ENCODE measurements around the gene BCL2L11. TPM values are rescaled to one million over a fixed set of nuclear protein-coding genes. Genes with fewer than 3 reads are reported as not detected.

BCL2L11 gene
- total and polyA plus RNA-seq, 9 of the 15 experiments (the other 6 are each of a cell fraction or from before 2014, with no cell fraction given) = 2.2 to 18.8 (median 5.0) TPM

DNA sequence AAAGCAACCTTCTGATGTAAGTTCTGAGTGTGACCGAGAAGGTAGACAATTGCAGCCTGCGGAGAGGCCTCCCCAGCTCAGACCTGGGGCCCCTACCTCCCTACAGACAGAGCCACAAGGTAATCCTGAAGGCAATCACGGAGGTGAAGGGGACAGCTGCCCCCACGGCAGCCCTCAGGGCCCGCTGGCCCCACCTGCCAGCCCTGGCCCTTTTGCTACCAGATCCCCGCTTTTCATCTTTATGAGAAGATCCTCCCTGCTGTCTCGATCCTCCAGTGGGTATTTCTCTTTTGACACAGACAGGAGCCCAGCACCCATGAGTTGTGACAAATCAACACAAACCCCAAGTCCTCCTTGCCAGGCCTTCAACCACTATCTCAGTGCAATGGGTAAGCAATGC lies 3.0 kb downstream of the BCL2L11 start (continued):
- no peak for TF ChIP-seq PHB (CRISPR knock-in tag; IDR thresholded peaks at IDR 0.05)

GRCh38 chr2:111126581-111126980 lies 5.9 kb downstream of the BCL2L11 start:
- H3K9me3 ChIP-seq (replicated peaks; ENCODE audit: control insufficient read depth, insufficient read depth, low read depth, low read length) = no peaks in the 10 kb centered on the region
- H3K4me3 ChIP-seq = no peak overlapping the region
- FAIRE-seq (no peak), DNase-seq (ENCODE audit: extremely low read depth in 1 of 4, low spot score in 3 of 4) (no peak), ATAC-seq (no peak)
- H3K9ac ChIP-seq (ENCODE audit: insufficient read depth in 1 of 2, low read depth in 2 of 2, low read length in 2 of 2) = no peak overlapping the region
- H3K27me3 ChIP-seq (ENCODE audit: control insufficient read depth in 2 of 2, insufficient read depth in 2 of 2, low read length in 2 of 2) = no peaks in the 10 kb centered on the region
- H3K9me1 ChIP-seq (ENCODE audit: control insufficient read depth, insufficient read depth, low read length) = no peaks in the 10 kb centered on the region
- peaks cover 4 to 21% of the 10 kb centered on the region in 2 experiments; a peak in 4 of 5 replicates for H3K4me1 ChIP-seq (replicated peaks in 1 of 2; ENCODE audit: control insufficient read depth in 2 of 2, insufficient read depth in 2 of 2, low read length in 2 of 2)
- no peak overlapping the region for H2AFZ ChIP-seq (ENCODE audit: low read depth, low read length)
- no TSS peak for BruUV-seq (replicated peaks)
- H3K27ac ChIP-seq (ENCODE audit: extremely low read depth, low read depth, low read length) = no peak overlapping the region
- ChIA-PET POLR2A (no interaction called here), CTCF (ENCODE audit: low intra/inter-chr PET ratio) (no interaction called here)
- intact Hi-C loops (cut with micrococcal nuclease) (no loop called here), in situ Hi-C loops (cut with MboI) (no loop called here)
- 91% methylated on average over 1 of the region's 1 CpG for WGBS (ENCODE audit: insufficient coverage, low coverage, missing lambda C conversion rate)
- no peak overlapping the region for H3K4me2 ChIP-seq (ENCODE audit: insufficient read depth, low read length)
- no peak for TF ChIP-seq ARID1B (IDR thresholded peaks at IDR 0.05)
- 0 out of 2 replicates have a peak, but pooled peaks have one; percentile 9 for TF ChIP-seq ZNF316 (IDR thresholded peaks at IDR 0.05)
- H4K20me1 ChIP-seq (replicated peaks; ENCODE audit: control insufficient read depth, insufficient read depth, low read length) = peaks cover 10% of the 10 kb centered on the region
- peaks cover 70% of the 10 kb centered on the region for H3K36me3 ChIP-seq (ENCODE audit: control insufficient read depth, insufficient read depth, low read length)
- H3K79me2 ChIP-seq (ENCODE audit: control insufficient read depth, insufficient read depth, low read length) = peaks cover 45% of the 10 kb centered on the region

DNA sequence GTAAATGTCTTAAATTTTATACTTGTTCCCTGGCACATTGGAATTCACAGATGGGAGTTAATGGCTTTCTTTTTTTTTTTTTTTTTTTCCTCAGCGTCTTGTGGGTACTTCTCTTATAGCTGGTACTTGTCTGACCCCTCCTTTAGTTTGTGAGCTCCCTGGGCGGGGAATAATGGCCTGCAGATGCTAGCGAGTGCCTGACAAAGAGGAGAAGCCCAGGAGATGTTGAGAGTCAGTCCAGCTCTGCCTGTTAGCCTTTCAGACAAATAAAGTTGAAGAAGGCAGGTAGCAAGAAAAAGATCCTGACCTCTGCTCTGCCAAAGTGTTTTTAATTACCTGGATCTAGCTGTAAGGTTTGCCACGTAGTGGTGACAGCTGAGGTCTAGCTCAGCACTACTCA lies 6.6 kb downstream of the BCL2L11 start:
- Histone ChIP-seq H3K4me1 (replicated peaks in 1 of 2; ENCODE audit: control insufficient read depth in 2 of 2, insufficient read depth in 2 of 2, low read length in 2 of 2) (peaks cover 4 to 14% of the 10 kb centered on the region in 2 experiments; a peak in 4 of 5 replicates), H3K9ac (ENCODE audit: insufficient read depth in 1 of 2, low read depth in 2 of 2, low read length in 2 of 2) (no peak overlapping the region), H3K36me3 (ENCODE audit: control insufficient read depth, insufficient read depth, low read length) (peaks cover 78% of the 10 kb centered on the region), H2AFZ (ENCODE audit: low read depth, low read length) (no peak overlapping the region), H3K27me3 (ENCODE audit: control insufficient read depth in 2 of 2, insufficient read depth in 2 of 2, low read length in 2 of 2) (no peaks in the 10 kb centered on the region), H3K27ac (ENCODE audit: extremely low read depth, low read depth, low read length) (no peak overlapping the region), H3K4me2 (ENCODE audit: insufficient read depth, low read length) (no peak overlapping the region), H3K79me2 (ENCODE audit: control insufficient read depth, insufficient read depth, low read length) (peaks cover 44% of the 10 kb centered on the region), H3K4me3 (no peak overlapping the region), H3K9me1 (ENCODE audit: control insufficient read depth, insufficient read depth, low read length) (no peaks in the 10 kb centered on the region), H4K20me1 (replicated peaks; ENCODE audit: control insufficient read depth, insufficient read depth, low read length) (peaks cover 10% of the 10 kb centered on the region), H3K9me3 (replicated peaks; ENCODE audit: control insufficient read depth, insufficient read depth, low read depth, low read length) (no peaks in the 10 kb centered on the region)
- BruUV-seq (replicated peaks) = no TSS peak
- no peak for FAIRE-seq
- intact Hi-C loops (cut with micrococcal nuclease) (no loop called here), in situ Hi-C loops (cut with MboI) (no loop called here)
- ATAC-seq = no peak
- no peak for DNase-seq (ENCODE audit: extremely low read depth in 1 of 4, low spot score in 3 of 4)
- ChIA-PET CTCF (ENCODE audit: low intra/inter-chr PET ratio) (no interaction called here), POLR2A (no interaction called here)
- 84% methylated on average over 3 of the region's 4 CpGs for WGBS (ENCODE audit: insufficient coverage, low coverage, missing lambda C conversion rate)
- TF ChIP-seq CTCF (IDR thresholded peaks at IDR 0.05 in 2 of 3, conservative IDR thresholded peaks at IDR 0.05 in 1 of 3; ENCODE audit: insufficient read depth in 2 of 3, low read depth in 1 of 3, low read length in 3 of 3) (no peak), E2F6 (IDR thresholded peaks at IDR 0.05; ENCODE audit: borderline replicate concordance in 1 of 2, extremely low read depth in 1 of 2, insufficient read depth in 1 of 2, insufficient read length in 1 of 2, low read depth in 1 of 2, low read length in 1 of 2, poor library complexity in 1 of 2, severe bottlenecking in 1 of 2) (no peak), TRIM25 (IDR thresholded peaks at IDR 0.05; ENCODE audit: borderline replicate concordance) (no peak), ZNF699 (CRISPR knock-in tag; IDR thresholded peaks at IDR 0.05; ENCODE audit: insufficient replicate concordance) (no peak), KHSRP (IDR thresholded peaks at IDR 0.05) (no peak), KLF6 (CRISPR knock-in tag; IDR thresholded peaks at IDR 0.05; ENCODE audit: borderline replicate concordance) (no peak), NONO (IDR thresholded peaks at IDR 0.05; ENCODE audit: low read depth in 2 of 2, low read length in 1 of 2) (no peak)
